HCT116 (cell line): ENCODE results near the gene PPP1R12C. TPM values are rescaled to one million over a fixed set of nuclear protein-coding genes. Genes with fewer than 3 reads are reported as not detected.

ENCODE experiments used
- ATAC-seq: fragments of 200-7000 bp; cut with Tn5 transposase; 2 replicates; pipeline ENCODE4 v1.9.1; 2020; ENCODE audit warnings: mild to moderate bottlenecking, moderate library complexity
- BruUV-seq: library from RNA; stranded (reverse); fragments of 400-500 nt; replicated peaks from 2 replicates; lab custom pipeline; 2021; lab: Mats Ljungman, UMichigan
- CTCF ChIA-PET: fragments of 300-600 bp; sonication (Branson Sonifier 250); formaldehyde crosslinking; loops from one replicate; lab custom pipeline; 2021; ENCODE audit warnings: antibody characterized with exemption; lab: Charles Lee
- POLR2A ChIA-PET: fragments of 300-600, 350-600 bp; sonication (Branson Sonifier 250); formaldehyde crosslinking; loops from one replicate; lab custom pipeline; 2021; ENCODE audit warnings: antibody characterized with exemption; lab: Charles Lee
- RAD21 ChIA-PET, 2 experiments: fragments of 300-600 bp; sonication (Branson Sonifier 250); formaldehyde crosslinking; loops; one replicate each; lab custom pipeline; 2023; ENCODE audit warnings: low total read pairs in 2 of 2; ENCODE audit not compliant: uncharacterized antibody in 2 of 2, unreplicated experiment in 2 of 2, low non-redundant PET in 1 of 2; lab: Charles Lee
- DNase-seq: peaks from one replicate; pipeline ENCODE4 v3.0.0-alpha.2; 2010; ENCODE audit warnings: low read depth, low spot score
- H2AFZ ChIP-seq: fragments of 200-600 bp; shearing (Covaris generic), sonication (generic); 2 replicates; pipeline ENCODE4 v1.6.1; 2017; ENCODE audit warnings: low read depth, mixed run types, mixed read lengths, antibody characterized with exemption, low read length; ENCODE audit not compliant: poor library complexity, severe bottlenecking
- H3K27ac ChIP-seq: 2 replicates; pipeline ENCODE4 v1.5.1; 2012; ENCODE audit warnings: low read depth, low read length
- H3K27me3 ChIP-seq: fragments of 200-600 bp; sonication (generic); 2 replicates; pipeline ENCODE4 v1.6.1; 2016; ENCODE audit warnings: mixed run types, low read length, mixed read lengths; ENCODE audit not compliant: insufficient read depth
- H3K36me3 ChIP-seq, 2 experiments: fragments of 200-500 bp in 1 of 2; fragments of 200-600 bp in 1 of 2; sonication (Bioruptor generic) in 1 of 2; sonication (generic) in 1 of 2; 2 replicates each; pipeline versions ENCODE4 v1.5.1 to v1.6.1; 2014 to 2016; ENCODE audit warnings: low read length in 2 of 2, inconsistent platforms in 1 of 2, mixed read lengths in 1 of 2, mixed run types in 1 of 2; ENCODE audit not compliant: insufficient read depth in 2 of 2, control insufficient read depth in 1 of 2
- H3K4me1 ChIP-seq, 2 experiments: fragments of 200-600 bp in 1 of 2; sonication (generic) in 1 of 2; 2 replicates each; pipeline versions ENCODE4 v1.5.1 to v1.6.1; 2012 to 2017; ENCODE audit warnings: low read length in 2 of 2, inconsistent platforms in 1 of 2, mild to moderate bottlenecking in 1 of 2, mixed read lengths in 1 of 2, mixed run types in 1 of 2, moderate library complexity in 1 of 2; ENCODE audit not compliant: insufficient read depth in 2 of 2, control insufficient read depth in 1 of 2
- H3K4me2 ChIP-seq: fragments of 200-600 bp; sonication (generic); 2 replicates; pipeline ENCODE4 v1.6.1; 2017; ENCODE audit warnings: mixed run types, low read length, mixed read lengths
- H3K4me3 ChIP-seq, 2 experiments: fragments of 200-600 bp in 1 of 2; sonication (generic) in 1 of 2; replicated peaks in 1 of 2; 2 replicates each; pipeline ENCODE4 v1.5.1; 2011 to 2016; ENCODE audit warnings: low read length in 2 of 2, control low read depth in 1 of 2, low read depth in 1 of 2, mild to moderate bottlenecking in 1 of 2, mixed read lengths in 1 of 2, mixed run types in 1 of 2
- H3K79me2 ChIP-seq: fragments of 200-600 bp; sonication (generic); 2 replicates; pipeline ENCODE4 v1.6.1; 2017; ENCODE audit warnings: mild to moderate bottlenecking, mixed run types, low read length, moderate library complexity, mixed read lengths; ENCODE audit not compliant: insufficient read depth
- H3K9ac ChIP-seq: fragments of 200-600 bp; sonication (generic); 2 replicates; pipeline ENCODE4 v1.6.1; 2016; ENCODE audit warnings: low read length, mixed read lengths
- H3K9me2 ChIP-seq: fragments of 200-600 bp; sonication (generic), shearing (Covaris generic); 2 replicates; pipeline ENCODE4 v1.6.1; 2017; ENCODE audit warnings: mixed run types, mild to moderate bottlenecking, moderate library complexity; ENCODE audit not compliant: insufficient read depth
- H3K9me3 ChIP-seq, 2 experiments: fragments of 200-500 bp in 1 of 2; fragments of 200-600 bp in 1 of 2; sonication (Bioruptor generic) in 1 of 2; sonication (generic) in 1 of 2; 2 replicates each; pipeline ENCODE4 v1.6.1; 2014 to 2017; ENCODE audit warnings: low read length in 2 of 2, mixed read lengths in 2 of 2, inconsistent platforms in 1 of 2, low read depth in 1 of 2, mild to moderate bottlenecking in 1 of 2, mixed run types in 1 of 2, moderate library complexity in 1 of 2; ENCODE audit not compliant: control insufficient read depth in 1 of 2, insufficient read depth in 1 of 2
- H4K20me1 ChIP-seq: fragments of 200-600 bp; sonication (generic), shearing (Covaris generic); 2 replicates; pipeline ENCODE4 v1.6.1; 2017; ENCODE audit warnings: mixed run types, mild to moderate bottlenecking, moderate library complexity; ENCODE audit not compliant: insufficient read depth
- CBX3 ChIP-seq: IDR thresholded peaks from 2 replicates; pipeline ENCODE4 v1.6.1; 2012; ENCODE audit warnings: low read depth
- CEBPB ChIP-seq: IDR thresholded peaks from 2 replicates; pipeline ENCODE4 v1.6.1; 2012; ENCODE audit warnings: low read depth
- EGR1 ChIP-seq: IDR thresholded peaks from 2 replicates; pipeline ENCODE4 v1.6.1; 2012; ENCODE audit warnings: low read depth
- ELF1 ChIP-seq: IDR thresholded peaks from 2 replicates; pipeline ENCODE4 v1.6.1; 2012; ENCODE audit warnings: low read depth, borderline replicate concordance
- EZH2 ChIP-seq: fragments of 200-600 bp; sonication (generic); IDR thresholded peaks from 2 replicates; pipeline ENCODE4 v1.6.1; 2017; ENCODE audit warnings: antibody characterized with exemption, mixed run types
- EZH2phosphoT487 ChIP-seq: fragments of 200-600 bp; IDR thresholded peaks from 2 replicates; pipeline ENCODE4 v1.6.1; 2018; ENCODE audit warnings: antibody characterized with exemption, borderline replicate concordance
- FOSL1 ChIP-seq: IDR thresholded peaks from 2 replicates; pipeline ENCODE4 v1.6.1; 2012; ENCODE audit warnings: low read depth
- JUND ChIP-seq: IDR thresholded peaks from 2 replicates; pipeline ENCODE4 v1.6.1; 2012
- POLR2A ChIP-seq: IDR thresholded peaks from 2 replicates; pipeline ENCODE4 v1.7.0; 2011; ENCODE audit warnings: borderline replicate concordance; ENCODE audit not compliant: insufficient read depth, insufficient read length; ENCODE audit errors: extremely low read depth
- POLR2AphosphoS5 ChIP-seq: IDR thresholded peaks from 2 replicates; pipeline ENCODE4 v1.6.1; 2011; ENCODE audit warnings: mild to moderate bottlenecking, low read depth, low read length, moderate library complexity
- RAD21 ChIP-seq: IDR thresholded peaks from 2 replicates; pipeline ENCODE4 v1.6.1; 2012; ENCODE audit warnings: low read depth, mild to moderate bottlenecking
- SIN3A ChIP-seq: IDR thresholded peaks from 2 replicates; pipeline ENCODE4 v1.6.1; 2012; ENCODE audit warnings: low read depth
- SP1 ChIP-seq: IDR thresholded peaks from 2 replicates; pipeline ENCODE4 v1.6.1; 2012; ENCODE audit warnings: low read depth
- SRF ChIP-seq: IDR thresholded peaks from 2 replicates; pipeline ENCODE4 v1.6.1; 2012; ENCODE audit warnings: low read depth
- TCF7L2 ChIP-seq: IDR thresholded peaks from 2 replicates; pipeline ENCODE4 v1.7.0; 2011; ENCODE audit warnings: borderline replicate concordance, inconsistent platforms; ENCODE audit not compliant: insufficient read depth, insufficient read length; ENCODE audit errors: extremely low read depth
- YY1 ChIP-seq: IDR thresholded peaks from 2 replicates; pipeline ENCODE4 v1.6.1; 2011; ENCODE audit warnings: low read length, low read depth, moderate library complexity, mild to moderate bottlenecking; ENCODE audit not compliant: insufficient replicate concordance; ENCODE audit errors: extremely low read depth
- ZFX ChIP-seq: fragments of 450-650 bp; IDR thresholded peaks from 2 replicates; pipeline ENCODE4 v1.6.1; 2017
- ZNF274 ChIP-seq: fragments of 200-500 bp; sonication (Bioruptor generic); IDR thresholded peaks from 2 replicates; pipeline ENCODE4 v1.6.1; 2014; ENCODE audit warnings: mild to moderate bottlenecking, low read depth, low read length, inconsistent platforms
- intact Hi-C: fragments of 100-400 bp; cut with micrococcal nuclease; formaldehyde crosslinking; loops from 2 replicates; pipeline ENCODE4 v1.10.0; 2022
- total RNA-seq: library from RNA; stranded (reverse); gene quantifications from one replicate; pipeline ENCODE4 v1.2.1, GENCODE V29; 2021; ENCODE audit not compliant: unreplicated experiment
- TF ChIP-seq, protein P1 (sequence below): IDR thresholded peaks from 2 replicates; pipeline ENCODE4 v1.6.1; 2011; ENCODE audit warnings: mild to moderate bottlenecking, low read length, moderate library complexity; ENCODE audit not compliant: insufficient replicate concordance; ENCODE audit errors: extremely low read depth
- TF ChIP-seq, protein P2 (sequence below), 3 experiments: fragments of 200-600 bp in 1 of 3; sonication (generic) in 1 of 3; IDR thresholded peaks in 2 of 3; conservative IDR thresholded peaks in 1 of 3; 2 replicates each; pipeline ENCODE4 v1.5.1; 2012 to 2017; ENCODE audit warnings: low read depth in 2 of 3, low read length in 2 of 3, antibody characterized with exemption in 1 of 3, borderline replicate concordance in 1 of 3, control low read depth in 1 of 3, mild to moderate bottlenecking in 1 of 3, mixed read lengths in 1 of 3, mixed run types in 1 of 3, moderate library complexity in 1 of 3; ENCODE audit not compliant: insufficient read depth in 1 of 3
- TF ChIP-seq, protein P3 (sequence below): IDR thresholded peaks from 2 replicates; pipeline ENCODE4 v1.6.1; 2012

PPP1R12C gene
- total RNA-seq, 1 experiment from 2014 or later, result 83.2 TPM

DNA sequence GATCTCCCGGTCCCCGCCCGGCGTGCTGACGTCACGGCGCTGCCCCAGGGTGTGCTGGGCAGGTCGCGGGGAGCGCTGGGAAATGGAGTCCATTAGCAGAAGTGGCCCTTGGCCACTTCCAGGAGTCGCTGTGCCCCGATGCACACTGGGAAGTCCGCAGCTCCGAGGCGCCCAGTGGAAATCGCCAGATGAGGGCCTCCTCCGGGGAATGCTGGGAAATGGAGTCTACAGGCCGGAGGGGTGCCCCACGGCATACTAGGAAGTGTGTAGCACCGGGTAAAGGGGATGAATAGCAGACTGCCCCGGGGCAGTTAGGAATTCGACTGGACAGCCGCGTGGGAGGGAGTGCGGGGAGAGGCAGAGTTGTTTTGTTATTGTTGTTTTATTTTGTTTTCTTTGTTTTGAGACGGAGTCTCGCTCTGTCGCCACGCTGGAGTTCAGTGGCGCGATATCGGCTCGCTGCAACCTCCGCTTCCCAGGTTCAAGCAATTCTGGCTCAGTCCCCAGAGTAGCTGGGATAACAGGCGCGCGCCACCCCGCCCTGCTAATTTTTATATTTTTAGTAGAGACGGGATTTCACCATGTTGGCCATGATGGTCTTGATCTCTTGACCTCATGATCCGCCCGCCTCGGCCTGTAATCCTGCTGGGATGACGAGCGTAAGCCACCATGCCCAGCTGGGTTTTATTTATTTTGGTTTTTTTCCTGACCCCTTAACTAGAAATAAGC is 390 bp upstream of the PPP1R12C start:
- no peaks in the 10 kb centered on the region for H3K9me3 ChIP-seq
- ChIA-PET POLR2A (interaction anchor here (0.6 to 2.1 kb wide), 6 partner anchors 28 to 537 kb away, joined by 3 to 10 read pairs (median 4); partner anchors contain the start of gene U2AF2), CTCF (interaction anchor here (0.6 to 1.4 kb wide), 5 partner anchors 19 to 417 kb away, joined by 3 to 9 read pairs (median 3); no protein-coding TSS in a partner anchor), RAD21 (no interaction called here)
- no peaks in the 10 kb centered on the region; a peak in 2 of 4 replicates for H3K36me3 ChIP-seq
- H3K4me1 ChIP-seq, result peaks cover 12 to 27% of the 10 kb centered on the region in 2 experiments
- H3K4me2 ChIP-seq, result peak overlapping the region; percentile 75
- H3K27ac ChIP-seq, result peak overlapping the region; percentile 64
- peak; percentile 92 for ATAC-seq
- no peaks in the 10 kb centered on the region for H4K20me1 ChIP-seq
- intact Hi-C loops, result loop anchor here (2.0 kb wide), 1 partner anchor 37 kb away; no protein-coding TSS in a partner anchor
- DNase-seq, result peak; percentile 96
- H3K27me3 ChIP-seq, result no peaks in the 10 kb centered on the region
- H3K9ac ChIP-seq, result peak overlapping the region; percentile 63
- H3K79me2 ChIP-seq, result peaks cover 43% of the 10 kb centered on the region
- H3K9me2 ChIP-seq, result no peaks in the 10 kb centered on the region
- H2AFZ ChIP-seq, result no peak overlapping the region
- peak overlapping the region; percentile 65 to 79 for H3K4me3 ChIP-seq
- BruUV-seq, result TSS peak; percentile 95
- TF ChIP-seq ELF1 (peak; percentile 91; the same call in 1 of the 2 replicates), SRF (no peak; the same call in 1 of the 2 replicates), ZFX (peak; percentile 25; the same call in 1 of the 2 replicates), JUND (no peak), ZNF274 (no peak), FOSL1 (no peak), EZH2 (no peak), EGR1 (no peak), EZH2phosphoT487 (no peak), SP1 (peak; percentile 80), POLR2AphosphoS5 (peak; percentile 63), RAD21 (no peak), YY1 (peak; percentile 72), SIN3A (no peak), CBX3 (no peak), POLR2A (peak; percentile 44), TCF7L2 (no peak), CEBPB (no peak)
- TF ChIP-seq, protein P1, sequence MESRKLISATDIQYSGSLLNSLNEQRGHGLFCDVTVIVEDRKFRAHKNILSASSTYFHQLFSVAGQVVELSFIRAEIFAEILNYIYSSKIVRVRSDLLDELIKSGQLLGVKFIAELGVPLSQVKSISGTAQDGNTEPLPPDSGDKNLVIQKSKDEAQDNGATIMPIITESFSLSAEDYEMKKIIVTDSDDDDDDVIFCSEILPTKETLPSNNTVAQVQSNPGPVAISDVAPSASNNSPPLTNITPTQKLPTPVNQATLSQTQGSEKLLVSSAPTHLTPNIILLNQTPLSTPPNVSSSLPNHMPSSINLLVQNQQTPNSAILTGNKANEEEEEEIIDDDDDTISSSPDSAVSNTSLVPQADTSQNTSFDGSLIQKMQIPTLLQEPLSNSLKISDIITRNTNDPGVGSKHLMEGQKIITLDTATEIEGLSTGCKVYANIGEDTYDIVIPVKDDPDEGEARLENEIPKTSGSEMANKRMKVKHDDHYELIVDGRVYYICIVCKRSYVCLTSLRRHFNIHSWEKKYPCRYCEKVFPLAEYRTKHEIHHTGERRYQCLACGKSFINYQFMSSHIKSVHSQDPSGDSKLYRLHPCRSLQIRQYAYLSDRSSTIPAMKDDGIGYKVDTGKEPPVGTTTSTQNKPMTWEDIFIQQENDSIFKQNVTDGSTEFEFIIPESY, result no peak
- TF ChIP-seq, protein P2, sequence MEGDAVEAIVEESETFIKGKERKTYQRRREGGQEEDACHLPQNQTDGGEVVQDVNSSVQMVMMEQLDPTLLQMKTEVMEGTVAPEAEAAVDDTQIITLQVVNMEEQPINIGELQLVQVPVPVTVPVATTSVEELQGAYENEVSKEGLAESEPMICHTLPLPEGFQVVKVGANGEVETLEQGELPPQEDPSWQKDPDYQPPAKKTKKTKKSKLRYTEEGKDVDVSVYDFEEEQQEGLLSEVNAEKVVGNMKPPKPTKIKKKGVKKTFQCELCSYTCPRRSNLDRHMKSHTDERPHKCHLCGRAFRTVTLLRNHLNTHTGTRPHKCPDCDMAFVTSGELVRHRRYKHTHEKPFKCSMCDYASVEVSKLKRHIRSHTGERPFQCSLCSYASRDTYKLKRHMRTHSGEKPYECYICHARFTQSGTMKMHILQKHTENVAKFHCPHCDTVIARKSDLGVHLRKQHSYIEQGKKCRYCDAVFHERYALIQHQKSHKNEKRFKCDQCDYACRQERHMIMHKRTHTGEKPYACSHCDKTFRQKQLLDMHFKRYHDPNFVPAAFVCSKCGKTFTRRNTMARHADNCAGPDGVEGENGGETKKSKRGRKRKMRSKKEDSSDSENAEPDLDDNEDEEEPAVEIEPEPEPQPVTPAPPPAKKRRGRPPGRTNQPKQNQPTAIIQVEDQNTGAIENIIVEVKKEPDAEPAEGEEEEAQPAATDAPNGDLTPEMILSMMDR (IDR thresholded peaks at IDR 0.05 in 2 of 3, conservative IDR thresholded peaks at IDR 0.05 in 1 of 3; ENCODE audit: borderline replicate concordance in 1 of 3, insufficient read depth in 1 of 3, low read depth in 2 of 3, low read length in 2 of 3), result no peak
- TF ChIP-seq, protein P3, sequence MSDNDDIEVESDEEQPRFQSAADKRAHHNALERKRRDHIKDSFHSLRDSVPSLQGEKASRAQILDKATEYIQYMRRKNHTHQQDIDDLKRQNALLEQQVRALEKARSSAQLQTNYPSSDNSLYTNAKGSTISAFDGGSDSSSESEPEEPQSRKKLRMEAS, result no peak
